HEK293 (cell line): ENCODE measurements around the gene CSRNP2.
"Not testable (repeated sequence)": the region's sequence is repeated elsewhere in the genome, so short reads cannot be mapped to it uniquely, and the experiment has no call there.

Experiments
- CTCF ChIA-PET: fragments of 350-600 bp; formaldehyde crosslinking; extraction: SDS; loops from one replicate; lab custom pipeline; 2021; ENCODE audit warnings: antibody characterized with exemption; lab: Yijun Ruan, JAX
- POLR2A ChIA-PET: fragments of 300-600 bp; formaldehyde crosslinking; extraction: SDS; loops from one replicate; lab custom pipeline; 2020; ENCODE audit warnings: antibody characterized with exemption, inconsistent platforms; lab: Yijun Ruan, JAX
- H3K27ac ChIP-seq: fragments of 200-500 bp; sonication (Bioruptor generic); 2 replicates; pipeline ENCODE4 v1.5.1; 2014; ENCODE audit warnings: low read depth, low read length, control low read depth, inconsistent platforms; ENCODE audit errors: extremely low read depth
- H3K36me3 ChIP-seq, 2 experiments: fragments of 200-500 bp in 1 of 2; sonication (Bioruptor generic) in 1 of 2; 1 replicate in 1 of 2; 2 replicates in 1 of 2; pipeline ENCODE4 v1.5.1; 2014 to 2017; ENCODE audit warnings: inconsistent platforms in 2 of 2, low read length in 2 of 2; ENCODE audit not compliant: control insufficient read depth in 2 of 2, insufficient read depth in 1 of 2
- H3K4me1 ChIP-seq: fragments of 200-500 bp; sonication (Bioruptor generic); 2 replicates; pipeline ENCODE4 v1.5.1; 2014; ENCODE audit warnings: mild to moderate bottlenecking, low read length, inconsistent platforms; ENCODE audit not compliant: control insufficient read depth, insufficient read depth
- H3K4me3 ChIP-seq: 2 replicates; pipeline ENCODE4 v1.5.1; 2011; ENCODE audit warnings: low read depth, mild to moderate bottlenecking, control low read depth, low read length, moderate library complexity
- H3K9me3 ChIP-seq: fragments of 200-500 bp; sonication (Bioruptor generic); 2 replicates; pipeline ENCODE4 v1.5.1; 2014; ENCODE audit warnings: low read depth, low read length, inconsistent platforms; ENCODE audit not compliant: control insufficient read depth, insufficient read depth
- GLIS2 ChIP-seq: fragments of 450-650 bp; formaldehyde crosslinking; IDR thresholded peaks from 2 replicates; pipeline ENCODE4 v1.5.1; 2016; ENCODE audit warnings: missing biosample characterization, missing genetic modification characterization
- IKZF3 ChIP-seq: fragments of 450-650 bp; IDR thresholded peaks from 2 replicates; pipeline ENCODE4 v1.5.0; 2018; ENCODE audit warnings: missing biosample characterization, mild to moderate bottlenecking, missing genetic modification characterization, moderate library complexity
- PRDM1 ChIP-seq: fragments of 450-650 bp; formaldehyde crosslinking; IDR thresholded peaks from 2 replicates; pipeline ENCODE4; 2016; ENCODE audit warnings: missing biosample characterization, missing genetic modification characterization
- SCRT2 ChIP-seq: fragments of 450-650 bp; formaldehyde crosslinking; IDR thresholded peaks from 2 replicates; pipeline ENCODE4 v1.5.1; 2016; ENCODE audit warnings: missing biosample characterization, missing genetic modification characterization
- ZBTB17 ChIP-seq: fragments of 450-650 bp; formaldehyde crosslinking; IDR thresholded peaks from 2 replicates; pipeline ENCODE4 v1.5.1; 2016; ENCODE audit warnings: missing biosample characterization, missing genetic modification characterization
- ZBTB20 ChIP-seq: fragments of 450-650 bp; formaldehyde crosslinking; IDR thresholded peaks from 2 replicates; pipeline ENCODE4 v1.5.1; 2016; ENCODE audit warnings: missing biosample characterization, missing genetic modification characterization
- ZBTB44 ChIP-seq: fragments of 450-650 bp; IDR thresholded peaks from 2 replicates; pipeline ENCODE4 v1.5.1; 2018; ENCODE audit warnings: missing biosample characterization, mild to moderate bottlenecking, missing genetic modification characterization
- ZNF146 ChIP-seq: fragments of 450-650 bp; formaldehyde crosslinking; IDR thresholded peaks from 2 replicates; pipeline ENCODE4 v1.5.1; 2016; ENCODE audit warnings: missing biosample characterization, missing genetic modification characterization
- ZNF2 ChIP-seq: fragments of 450-650 bp; formaldehyde crosslinking; IDR thresholded peaks from 2 replicates; pipeline ENCODE4 v1.5.1; 2016; ENCODE audit warnings: missing biosample characterization, missing genetic modification characterization
- ZNF280D ChIP-seq: fragments of 450-650 bp; formaldehyde crosslinking; IDR thresholded peaks from 2 replicates; pipeline ENCODE4 v1.5.1; 2016; ENCODE audit warnings: missing biosample characterization, missing genetic modification characterization
- ZNF324 ChIP-seq: fragments of 450-650 bp; formaldehyde crosslinking; IDR thresholded peaks from 2 replicates; pipeline ENCODE4 v1.5.1; 2016; ENCODE audit warnings: missing biosample characterization, missing genetic modification characterization
- ZNF335 ChIP-seq: fragments of 450-650 bp; formaldehyde crosslinking; conservative IDR thresholded peaks from 2 replicates; pipeline ENCODE4 v1.5.1; 2016; ENCODE audit warnings: missing biosample characterization, missing genetic modification characterization
- ZNF354C ChIP-seq: fragments of 450-650 bp; formaldehyde crosslinking; IDR thresholded peaks from 2 replicates; pipeline ENCODE4 v1.5.1; 2016; ENCODE audit warnings: missing biosample characterization, missing genetic modification characterization, low read depth, borderline replicate concordance
- ZNF416 ChIP-seq: fragments of 450-650 bp; formaldehyde crosslinking; IDR thresholded peaks from 2 replicates; pipeline ENCODE4 v1.5.1; 2016; ENCODE audit warnings: missing biosample characterization, missing genetic modification characterization
- ZNF548 ChIP-seq: fragments of 450-650 bp; formaldehyde crosslinking; IDR thresholded peaks from 2 replicates; pipeline ENCODE4 v1.5.1; 2016; ENCODE audit warnings: missing biosample characterization, missing genetic modification characterization
- ZNF561 ChIP-seq: fragments of 450-650 bp; IDR thresholded peaks from 2 replicates; pipeline ENCODE4 v1.5.1; 2018; ENCODE audit warnings: missing biosample characterization, missing genetic modification characterization, borderline replicate concordance
- ZNF580 ChIP-seq: fragments of 450-650 bp; formaldehyde crosslinking; IDR thresholded peaks from 2 replicates; pipeline ENCODE4 v1.5.1; 2016; ENCODE audit warnings: missing biosample characterization, missing genetic modification characterization
- ZNF585B ChIP-seq: fragments of 450-650 bp; formaldehyde crosslinking; IDR thresholded peaks from 2 replicates; pipeline ENCODE4 v1.5.1; 2016; ENCODE audit warnings: missing biosample characterization, missing genetic modification characterization
- ZNF600 ChIP-seq: fragments of 450-650 bp; formaldehyde crosslinking; IDR thresholded peaks from 2 replicates; pipeline ENCODE4 v1.5.1; 2016; ENCODE audit warnings: missing biosample characterization, missing genetic modification characterization
- ZNF629 ChIP-seq: fragments of 450-650 bp; formaldehyde crosslinking; IDR thresholded peaks from 2 replicates; pipeline ENCODE4 v1.5.1; 2017; ENCODE audit warnings: missing biosample characterization, missing genetic modification characterization

The CSRNP2 gene

GRCh38 chr12:51078866-51079265 lies 4.5 kb downstream of the CSRNP2 start:
- CTCF ChIA-PET: not testable (repeated sequence)

GRCh38 chr12:51078346-51078745 lies 5.0 kb downstream of the CSRNP2 start:
- TF ChIP-seq SCRT2 (tag by site-specific recombination): peak; percentile 77
- H3K36me3 ChIP-seq, H3K9me3 ChIP-seq, CTCF ChIA-PET, H3K4me3 ChIP-seq, H3K27ac ChIP-seq, H3K4me1 ChIP-seq, POLR2A ChIA-PET: not testable (repeated sequence)

More at GRCh38 chr12:51078866-51079265, 4.5 kb downstream of the CSRNP2 start:
- TF ChIP-seq ZNF146 (tag by site-specific recombination): peak; percentile 100
- TF ChIP-seq ZNF580 (tag by site-specific recombination): peak; percentile 82; the same call in 1 of the 2 replicates
- TF ChIP-seq ZNF280D (tag by site-specific recombination): 0 out of 2 replicates have a peak, but pooled peaks have one; percentile 77
- H3K4me3 ChIP-seq, H3K36me3 ChIP-seq, H3K4me1 ChIP-seq, H3K27ac ChIP-seq, H3K9me3 ChIP-seq, POLR2A ChIA-PET: not testable (repeated sequence)

DNA sequence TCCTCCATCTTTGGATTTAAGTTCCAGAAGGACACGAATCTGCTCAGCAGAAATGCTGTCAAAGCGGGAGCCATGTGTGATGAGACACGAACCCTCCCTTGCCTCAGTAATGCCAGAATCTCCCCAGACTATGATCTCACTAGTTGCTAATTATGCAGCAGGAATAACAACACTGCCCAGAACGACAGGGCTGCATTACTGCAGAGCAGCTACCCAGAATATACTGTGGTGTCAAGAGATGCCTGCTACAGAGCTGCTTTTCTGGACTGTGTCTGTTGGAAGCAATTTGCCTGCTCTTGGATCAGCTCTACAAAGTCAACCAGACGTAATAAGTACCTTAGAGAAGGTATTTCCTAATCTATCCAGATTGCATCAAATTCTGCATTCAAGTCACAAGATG lies 5.5 kb downstream of the CSRNP2 start:
- H3K27ac ChIP-seq: no peak overlapping the region
- POLR2A ChIA-PET: no interaction called here
- CTCF ChIA-PET: interaction anchor here (1.7 kb wide), 1 partner anchor 263 kb away, joined by 3 read pairs; no protein-coding TSS in a partner anchor

DNA sequence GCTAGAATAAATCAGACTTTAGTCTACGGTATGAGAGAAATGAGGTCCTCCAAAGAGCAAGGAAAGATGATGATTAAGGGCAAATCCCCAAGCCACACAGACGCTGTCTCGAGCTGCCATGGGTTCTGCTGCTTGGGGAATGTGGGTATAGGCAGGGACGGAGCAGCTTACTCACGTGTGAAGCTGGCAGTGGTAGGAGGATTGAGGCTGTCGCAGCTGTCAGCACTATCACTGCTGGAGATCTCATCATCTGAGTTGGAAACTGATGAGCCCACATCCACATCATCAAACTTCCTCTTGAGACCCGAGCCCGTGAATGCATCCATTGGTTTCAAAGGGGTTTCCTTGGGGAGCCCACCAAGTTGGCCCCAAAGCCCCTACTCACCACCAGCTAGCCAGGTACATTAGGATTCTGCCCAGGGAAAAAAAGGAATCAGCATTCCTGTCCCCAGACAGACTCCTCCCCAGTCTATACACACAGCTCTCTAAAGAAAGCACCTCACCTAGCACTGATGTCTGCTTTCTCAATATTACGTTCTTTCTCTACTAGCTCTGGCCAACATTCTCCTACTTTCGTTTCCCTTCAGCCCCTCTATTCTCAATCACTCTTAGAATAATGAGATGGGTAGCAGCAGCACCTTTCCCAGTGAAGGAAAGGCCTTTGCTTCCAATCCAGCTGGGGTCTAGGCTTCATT lies 7.0 kb downstream of the CSRNP2 start:
- H3K9me3 ChIP-seq: no peaks in the 10 kb centered on the region
- H3K27ac ChIP-seq: no peak overlapping the region
- ChIA-PET POLR2A (no interaction called here), CTCF (interaction anchor here (0.5 to 1.7 kb wide), 4 partner anchors 25 to 651 kb away, joined by 3 to 4 read pairs (median 3); no protein-coding TSS in a partner anchor)
- peaks cover 8% of the 10 kb centered on the region; the same call in 1 of the 2 replicates for H3K4me1 ChIP-seq
- TF ChIP-seq ZNF146 (tag by site-specific recombination) (no peak), ZNF561 (no peak), PRDM1 (tag by site-specific recombination) (0 out of 2 replicates have a peak, but pooled peaks have one; percentile 17), GLIS2 (no peak), ZNF324 (no peak), ZNF416 (no peak)
- peaks cover 19 to 27% of the 10 kb centered on the region in 2 experiments; a peak in 2 of 3 replicates for H3K36me3 ChIP-seq
- no peak overlapping the region for H3K4me3 ChIP-seq

More for the DNA sequence above, 5.5 kb downstream of the CSRNP2 start:
- H3K4me1 ChIP-seq: peaks cover 8% of the 10 kb centered on the region; the same call in 1 of the 2 replicates
- no peaks in the 10 kb centered on the region for H3K9me3 ChIP-seq
- H3K36me3 ChIP-seq: peaks cover 9 to 14% of the 10 kb centered on the region in 2 experiments; a peak in 2 of 3 replicates
- TF ChIP-seq ZNF585B (tag by site-specific recombination) (no peak), ZNF335 (tag by site-specific recombination) (peak; percentile 26; the same call in 1 of the 2 replicates), ZNF600 (tag by site-specific recombination) (peak; percentile 87), ZNF354C (tag by site-specific recombination) (no peak), ZNF629 (tag by site-specific recombination) (peak; percentile 20; the same call in 1 of the 2 replicates), ZNF2 (tag by site-specific recombination) (peak; percentile 28; the same call in 1 of the 2 replicates), ZBTB17 (tag by site-specific recombination) (peak; percentile 95), ZBTB20 (tag by site-specific recombination) (peak; percentile 56; the same call in 1 of the 2 replicates), IKZF3 (no peak), ZBTB44 (tag by site-specific recombination) (peak; percentile 92), ZNF548 (no peak)
- H3K4me3 ChIP-seq: no peak overlapping the region
